GM18951 (cell line): ENCODE results near the gene IQCM.

Experiments used
- POLR2A ChIP-seq: IDR thresholded peaks from 4 replicates; pipeline ENCODE4 v1.6.1; 2011; ENCODE audit warnings: mild to moderate bottlenecking; ENCODE audit not compliant: insufficient read length, insufficient read depth; ENCODE audit errors: extremely low read depth
- in situ Hi-C: fragments of 300-500 bp; cut with MboI; formaldehyde crosslinking; loops from one replicate; pipeline ENCODE4 v1.12.0; 2022; ENCODE audit warnings: low sequenced_read_pairs, mixed read lengths, inconsistent platforms; ENCODE audit not compliant: unreplicated experiment

Gene IQCM

GRCh38 chr4:149684516-149684915, 131.1 kb downstream of the IQCM start:
- in situ Hi-C loops: no loop called here
- no peak for TF ChIP-seq POLR2A

GRCh38 chr4:149676076-149676475, 139.6 kb downstream of the IQCM start:
- in situ Hi-C loops: no loop called here

GRCh38 chr4:149645790-149646189, 169.9 kb downstream of the IQCM start:
- TF ChIP-seq POLR2A: no peak
- in situ Hi-C loops: no loop called here

More at GRCh38 chr4:149676076-149676475, 139.6 kb downstream of the IQCM start:
- no peak for TF ChIP-seq POLR2A

DNA sequence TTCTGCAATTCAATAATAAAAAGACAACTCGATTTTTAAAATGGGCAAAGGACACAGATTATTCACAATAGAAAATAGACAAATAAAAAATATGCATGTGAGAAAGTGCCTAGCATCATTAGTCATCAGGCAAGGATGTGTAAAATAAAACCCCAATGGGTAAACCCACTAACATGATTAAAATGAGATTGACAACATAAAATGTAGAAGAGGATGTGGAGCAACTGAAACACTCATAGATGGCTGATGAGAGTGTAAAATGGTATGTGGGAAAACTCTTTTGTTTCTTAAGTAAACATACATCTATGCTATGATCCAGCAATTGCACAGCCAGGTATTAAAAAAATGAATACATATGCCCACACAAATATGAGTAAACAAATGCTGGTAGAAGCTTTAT, 177.6 kb downstream of the IQCM start:
- no peak for TF ChIP-seq POLR2A
- in situ Hi-C loops: no loop called here

DNA sequence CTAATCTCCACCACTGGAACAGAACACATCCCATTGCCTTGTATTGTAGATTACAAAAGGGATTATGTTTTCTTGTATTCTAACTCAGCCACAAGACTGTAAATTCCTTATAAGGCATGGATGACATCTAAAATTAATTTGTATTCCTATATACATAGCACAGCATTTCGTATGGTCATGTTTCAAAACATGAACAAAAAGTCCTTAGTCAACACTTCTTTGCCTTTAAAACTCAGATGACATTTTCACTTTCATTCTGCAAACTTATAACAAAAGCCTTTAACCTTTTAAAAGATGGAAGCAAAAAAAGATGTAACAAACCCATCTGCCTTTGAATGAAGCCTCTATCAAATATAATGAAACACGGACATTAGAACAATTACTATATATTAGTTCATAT, 181.3 kb downstream of the IQCM start:
- in situ Hi-C loops: no loop called here
- TF ChIP-seq POLR2A: no peak

DNA sequence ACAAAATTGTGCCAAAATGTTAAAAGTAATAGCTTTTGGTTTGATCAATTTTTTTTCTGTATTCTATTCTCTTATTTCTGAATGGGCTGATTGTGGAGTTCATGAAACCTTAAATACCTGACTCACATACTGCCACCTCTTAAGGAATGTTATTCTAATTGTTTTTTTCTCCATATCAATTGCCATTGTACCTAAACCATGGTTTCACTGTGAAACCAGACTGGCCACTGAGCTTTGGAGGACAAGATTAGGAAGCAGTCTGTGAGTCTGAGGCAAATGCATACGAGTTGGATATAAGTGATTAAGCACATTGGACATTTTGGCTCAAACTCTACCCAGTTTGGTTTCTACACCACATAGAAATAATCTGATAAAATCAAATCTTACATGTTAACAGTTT, 184.0 kb downstream of the IQCM start:
- in situ Hi-C loops: no loop called here
- no peak for TF ChIP-seq POLR2A

- no peak for TF ChIP-seq POLR2A
- in situ Hi-C loops: no loop called here
Measured at GRCh38 chr4:149630064-149630463, 185.6 kb downstream of the IQCM start.

DNA sequence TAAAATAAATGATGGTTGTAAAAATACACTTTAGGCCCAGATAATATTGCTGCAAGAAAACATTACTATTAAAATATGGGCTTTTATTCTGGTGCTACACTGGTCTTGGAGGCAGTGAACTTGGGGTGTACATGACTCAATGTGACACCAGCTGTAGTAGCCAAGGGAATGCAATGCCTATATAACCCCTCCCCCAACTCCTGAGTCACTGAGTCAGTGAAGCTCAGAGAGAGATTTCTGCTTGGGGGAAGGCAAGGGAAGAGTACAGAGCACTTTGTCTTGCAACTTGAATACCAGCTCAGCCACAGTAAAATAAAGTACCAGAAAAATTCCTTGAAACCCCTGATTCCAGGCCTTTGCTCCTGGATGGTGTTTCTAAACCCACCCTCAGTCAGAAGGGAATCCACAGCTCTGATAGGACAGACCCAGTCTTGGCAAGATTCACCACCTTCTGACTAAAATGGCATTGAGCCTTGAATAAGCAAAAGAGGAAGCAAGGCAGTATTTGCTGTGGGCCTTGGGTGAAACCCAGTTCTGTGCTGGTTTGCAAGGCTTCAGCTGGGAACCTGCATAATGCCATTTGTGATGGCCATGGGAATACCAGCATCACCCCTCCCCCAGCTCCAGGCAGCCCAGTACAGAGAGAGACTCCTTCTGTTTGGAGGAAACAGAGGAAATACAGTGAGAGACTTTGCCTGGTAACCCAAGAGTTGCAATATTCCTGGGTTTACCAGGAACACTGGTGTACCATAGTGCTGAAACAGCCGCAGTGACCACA, 209.9 kb downstream of the IQCM start:
- in situ Hi-C loops: no loop called here
- no peak for TF ChIP-seq POLR2A

- in situ Hi-C loops: no loop called here
- TF ChIP-seq POLR2A: no peak
Measured at GRCh38 chr4:149604827-149605226, 210.8 kb downstream of the IQCM start.

GRCh38 chr4:149595500-149595899, 220.1 kb downstream of the IQCM start:
- TF ChIP-seq POLR2A: no peak
- in situ Hi-C loops: no loop called here

GRCh38 chr4:149589826-149590225, 225.8 kb downstream of the IQCM start:
- TF ChIP-seq POLR2A: no peak
- in situ Hi-C loops: no loop called here

DNA sequence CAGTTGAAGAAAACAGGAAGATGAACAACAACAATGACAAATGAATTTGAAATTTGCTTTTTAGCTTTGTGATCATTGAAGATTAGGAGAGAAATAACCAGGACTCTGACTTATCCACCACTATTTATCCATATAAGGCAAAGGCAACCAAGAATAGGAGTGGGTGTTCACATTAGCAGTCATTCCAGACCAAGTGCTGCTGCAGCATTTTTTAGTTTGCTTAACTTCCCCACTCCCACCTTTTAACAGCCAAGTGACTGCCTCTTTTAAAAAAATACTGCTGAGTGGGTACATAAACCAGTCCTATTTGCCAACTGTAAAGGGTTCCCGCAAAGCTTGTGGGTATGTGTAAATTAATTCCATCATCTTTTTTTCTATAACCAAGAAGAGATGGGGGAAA, 230.9 kb downstream of the IQCM start:
- no peak for TF ChIP-seq POLR2A
- in situ Hi-C loops: no loop called here

DNA sequence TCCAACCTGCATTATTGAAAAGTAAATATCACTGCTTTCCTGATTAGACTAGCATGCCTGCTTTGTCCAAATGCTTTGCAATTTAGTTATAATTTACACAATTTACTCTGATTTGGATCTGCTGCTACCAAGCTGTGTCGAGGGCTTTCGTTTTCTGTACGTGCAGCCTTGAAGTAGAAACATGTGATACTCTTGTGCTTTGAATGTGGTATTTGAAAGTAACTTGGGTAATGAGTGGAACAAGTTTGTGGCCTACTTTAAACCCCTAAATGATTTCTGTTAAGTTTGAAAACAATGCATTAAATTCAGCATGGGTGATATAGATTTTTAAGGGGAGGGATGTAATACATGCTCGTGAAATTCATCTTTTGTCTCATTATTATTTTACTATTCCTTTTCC, 240.7 kb downstream of the IQCM start:
- TF ChIP-seq POLR2A: no peak
- in situ Hi-C loops: no loop called here

DNA sequence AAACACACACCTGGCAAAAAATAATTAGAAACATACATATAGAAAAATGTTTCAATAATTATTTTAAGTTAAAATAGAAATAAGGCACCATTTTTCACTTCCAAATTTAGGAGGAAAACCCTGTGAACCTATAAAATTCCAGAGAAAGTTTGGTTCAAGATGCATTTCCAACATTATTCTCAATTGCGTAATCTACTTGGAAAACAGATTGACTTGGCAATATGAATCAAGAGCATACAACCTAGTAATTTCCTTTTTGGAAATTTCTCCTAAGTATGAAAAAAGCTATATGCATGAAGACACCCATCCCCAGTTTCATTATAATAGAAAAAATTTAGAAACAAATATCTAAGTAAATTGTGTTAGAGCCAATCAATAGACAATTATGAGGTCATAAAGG, 242.9 kb downstream of the IQCM start:
- TF ChIP-seq POLR2A: no peak
- in situ Hi-C loops: no loop called here
